GM23338 (cell line): ENCODE results near the gene NDUFS5. TPM values are rescaled to one million over a fixed set of nuclear protein-coding genes. Genes with fewer than 3 reads are reported as not detected.
A peak's percentile ranks its signal among the peaks of the same experiment; 100 is the strongest.

ENCODE experiments used
- ATAC-seq: fragments of 200-7000 bp; cut with Tn5 transposase; 3 replicates; pipeline ENCODE4 v1.9.1; 2020
- DNase-seq: peaks from one replicate; pipeline ENCODE4 v3.0.0-alpha.2; 2015; ENCODE audit warnings: low spot score
- H2AFZ ChIP-seq: fragments of 200-600 bp; sonication (generic); 2 replicates; pipeline ENCODE4 v1.8.0; 2016; ENCODE audit warnings: antibody characterized with exemption, mild to moderate bottlenecking, moderate library complexity
- H3F3A ChIP-seq: fragments of 200-600 bp; sonication (generic); replicated peaks from 2 replicates; pipeline ENCODE4 v1.8.0; 2017; ENCODE audit warnings: antibody characterized with exemption, mixed run types, low read depth
- H3K27ac ChIP-seq: fragments of 200-600 bp; sonication (generic); 2 replicates; pipeline ENCODE4 v1.6.1; 2016; ENCODE audit warnings: low read depth
- H3K27me3 ChIP-seq: fragments of 200-600 bp; sonication (generic); 2 replicates; pipeline ENCODE4 v1.8.0; 2016; ENCODE audit warnings: mild to moderate bottlenecking, mixed run types, moderate library complexity; ENCODE audit not compliant: insufficient read depth
- H3K36me3 ChIP-seq: fragments of 200-600 bp; sonication (generic); 2 replicates; pipeline ENCODE4 v1.8.0; 2016; ENCODE audit warnings: mild to moderate bottlenecking; ENCODE audit not compliant: insufficient read depth
- H3K4me1 ChIP-seq: fragments of 200-600 bp; sonication (generic); 2 replicates; pipeline ENCODE4 v1.8.0; 2016; ENCODE audit warnings: mild to moderate bottlenecking, moderate library complexity; ENCODE audit not compliant: insufficient read depth
- H3K4me2 ChIP-seq: fragments of 200-600 bp; sonication (generic); 2 replicates; pipeline ENCODE4 v1.7.1; 2017; ENCODE audit warnings: mixed run types
- H3K4me3 ChIP-seq: fragments of 200-600 bp; sonication (generic); 2 replicates; pipeline ENCODE4 v1.6.1; 2016; ENCODE audit warnings: mixed run types
- H3K79me2 ChIP-seq: fragments of 200-600 bp; sonication (generic); replicated peaks from 2 replicates; pipeline ENCODE4 v1.8.0; 2017; ENCODE audit warnings: mild to moderate bottlenecking; ENCODE audit not compliant: insufficient read depth
- H3K9me2 ChIP-seq: fragments of 200-600 bp; sonication (generic); 2 replicates; pipeline ENCODE4 v1.8.0; 2017; ENCODE audit not compliant: insufficient read depth
- H4K20me1 ChIP-seq: fragments of 200-600 bp; sonication (generic); replicated peaks from 2 replicates; pipeline ENCODE4 v1.8.0; 2017; ENCODE audit warnings: mild to moderate bottlenecking; ENCODE audit not compliant: insufficient read depth
- H3K27ac Mint-ChIP-seq: 2 replicates; pipeline ENCODE4 v1.8.0; 2020; ENCODE audit warnings: inconsistent platforms, mild to moderate bottlenecking, moderate library complexity, mixed read lengths
- H3K27me3 Mint-ChIP-seq: 3 replicates; pipeline ENCODE4 v1.8.0; 2022; ENCODE audit warnings: low read depth, mild to moderate bottlenecking, moderate library complexity, mixed read lengths, inconsistent platforms; ENCODE audit not compliant: insufficient read depth, poor library complexity
- H3K36me3 Mint-ChIP-seq: 3 replicates; pipeline ENCODE4 v1.8.0; 2021; ENCODE audit warnings: low read depth, mild to moderate bottlenecking, inconsistent platforms, moderate library complexity, mixed read lengths
- H3K4me1 Mint-ChIP-seq: 3 replicates; pipeline ENCODE4 v1.8.0; 2020; ENCODE audit warnings: mild to moderate bottlenecking, inconsistent platforms, mixed read lengths
- H3K4me3 Mint-ChIP-seq: 3 replicates; pipeline ENCODE4 v1.8.0; 2021; ENCODE audit warnings: moderate library complexity, mild to moderate bottlenecking, inconsistent platforms, mixed read lengths
- H3K9me3 Mint-ChIP-seq: 3 replicates; pipeline ENCODE4 v1.8.0; 2020; ENCODE audit warnings: moderate library complexity, mild to moderate bottlenecking, inconsistent platforms, mixed read lengths
- EZH2 ChIP-seq: fragments of 200-600 bp; sonication (generic); IDR thresholded peaks from one replicate; pipeline ENCODE4 v1.8.0; 2017; ENCODE audit warnings: antibody characterized with exemption, mild to moderate bottlenecking, low read depth; ENCODE audit not compliant: unreplicated experiment
- JUNB ChIP-seq: IDR thresholded peaks from one replicate; pipeline ENCODE4 v1.6.1; 2016; ENCODE audit warnings: antibody characterized with exemption; ENCODE audit not compliant: unreplicated experiment
- NANOG ChIP-seq: IDR thresholded peaks from 2 replicates; pipeline ENCODE4 v1.6.1; 2016; ENCODE audit warnings: antibody characterized with exemption, borderline replicate concordance
- POLR2AphosphoS5 ChIP-seq: IDR thresholded peaks from 2 replicates; pipeline ENCODE4 v1.6.1; 2016; ENCODE audit warnings: antibody characterized with exemption, low read depth
- REST ChIP-seq: IDR thresholded peaks from one replicate; pipeline ENCODE4 v1.6.1; 2018; ENCODE audit warnings: antibody characterized with exemption; ENCODE audit not compliant: unreplicated experiment
- STAT1 ChIP-seq: IDR thresholded peaks from one replicate; pipeline ENCODE4 v1.6.1; 2016; ENCODE audit warnings: antibody characterized with exemption; ENCODE audit not compliant: unreplicated experiment
- ZNF331 ChIP-seq: fragments of 250-450 bp; sonication (Bioruptor Pico); IDR thresholded peaks from 2 replicates; pipeline ENCODE4 v1.5.0; 2020; ENCODE audit warnings: low read depth, mild to moderate bottlenecking, moderate library complexity
- polyA plus RNA-seq: library from polyadenylated mRNA; unstranded; fragments of >200 nt; fragmentation: Nextera tagmentation; extraction: Ambion mirVana; gene quantifications from 2 replicates; pipeline ENCODE4 v1.2.1, GENCODE V29; 2016
- total RNA-seq: library from RNA; depleted of rRNA; stranded (reverse); fragments of >200 nt; shearing (Covaris generic); gene quantifications from 2 replicates; pipeline ENCODE4 v1.2.3, GENCODE V29; 2014
- TF ChIP-seq, protein P1 (sequence below): IDR thresholded peaks from 2 replicates; pipeline ENCODE4 v1.6.1; 2016; ENCODE audit warnings: antibody characterized with exemption
- TF ChIP-seq, protein P2 (sequence below), 2 experiments: fragments of 200-600 bp in 1 of 2; sonication (generic) in 1 of 2; conservative IDR thresholded peaks; 2 replicates each; pipeline versions ENCODE4 v1.5.1 to v1.6.1; 2016 to 2017; ENCODE audit warnings: antibody characterized with exemption in 2 of 2, low read depth in 2 of 2, mild to moderate bottlenecking in 2 of 2, moderate library complexity in 1 of 2

Gene NDUFS5
- total and polyA plus RNA-seq, 2 experiments from 2014 or later, result 532 to 2,534 TPM

DNA sequence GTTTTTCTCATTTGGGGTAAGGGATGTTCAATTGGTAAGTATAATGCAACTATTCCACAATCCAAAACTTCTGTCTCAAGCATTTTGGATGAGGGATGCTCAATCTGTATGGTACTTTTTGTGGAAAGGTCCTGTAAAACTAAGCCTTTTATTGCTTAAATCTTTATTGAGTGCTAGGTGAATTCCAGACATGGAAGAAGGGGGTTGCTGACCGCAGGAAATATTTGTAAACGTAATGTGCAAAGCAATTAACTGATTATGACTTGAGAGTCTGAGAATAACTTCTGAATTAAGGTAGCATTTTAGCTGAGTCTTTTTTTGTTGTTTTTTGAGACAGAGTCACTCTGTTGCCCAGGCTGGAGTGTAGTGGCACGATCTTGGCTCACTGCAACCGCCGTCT is 32.0 kb upstream of the NDUFS5 start:
- Histone ChIP-seq H3K27me3 (no peaks in the 10 kb centered on the region), H3K9me2 (no peaks in the 10 kb centered on the region), H4K20me1 (peaks cover 69% of the 10 kb centered on the region), H3F3A (peaks cover 33% of the 10 kb centered on the region), H3K79me2 (peaks cover 81% of the 10 kb centered on the region), H3K36me3 (peaks cover 22% of the 10 kb centered on the region), H3K4me3 (peak overlapping the region; percentile 87), H3K4me2 (peak overlapping the region; percentile 96), H3K27ac (peak overlapping the region; percentile 90), H2AFZ (no peak overlapping the region), H3K4me1 (peaks cover 77% of the 10 kb centered on the region)
- H3K9me3 Mint-ChIP-seq, result no peaks in the 10 kb centered on the region
- H3K4me1 Mint-ChIP-seq, result peaks cover 59% of the 10 kb centered on the region
- H3K4me3 Mint-ChIP-seq, result peak overlapping the region; percentile 95
- H3K27ac Mint-ChIP-seq, result peak overlapping the region; percentile 62; the same call in 1 of the 2 replicates
- TF ChIP-seq, protein P1, sequence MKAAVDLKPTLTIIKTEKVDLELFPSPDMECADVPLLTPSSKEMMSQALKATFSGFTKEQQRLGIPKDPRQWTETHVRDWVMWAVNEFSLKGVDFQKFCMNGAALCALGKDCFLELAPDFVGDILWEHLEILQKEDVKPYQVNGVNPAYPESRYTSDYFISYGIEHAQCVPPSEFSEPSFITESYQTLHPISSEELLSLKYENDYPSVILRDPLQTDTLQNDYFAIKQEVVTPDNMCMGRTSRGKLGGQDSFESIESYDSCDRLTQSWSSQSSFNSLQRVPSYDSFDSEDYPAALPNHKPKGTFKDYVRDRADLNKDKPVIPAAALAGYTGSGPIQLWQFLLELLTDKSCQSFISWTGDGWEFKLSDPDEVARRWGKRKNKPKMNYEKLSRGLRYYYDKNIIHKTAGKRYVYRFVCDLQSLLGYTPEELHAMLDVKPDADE, result no peak
- no peak for TF ChIP-seq JUNB
- no peak for TF ChIP-seq EZH2
- TF ChIP-seq, protein P2, sequence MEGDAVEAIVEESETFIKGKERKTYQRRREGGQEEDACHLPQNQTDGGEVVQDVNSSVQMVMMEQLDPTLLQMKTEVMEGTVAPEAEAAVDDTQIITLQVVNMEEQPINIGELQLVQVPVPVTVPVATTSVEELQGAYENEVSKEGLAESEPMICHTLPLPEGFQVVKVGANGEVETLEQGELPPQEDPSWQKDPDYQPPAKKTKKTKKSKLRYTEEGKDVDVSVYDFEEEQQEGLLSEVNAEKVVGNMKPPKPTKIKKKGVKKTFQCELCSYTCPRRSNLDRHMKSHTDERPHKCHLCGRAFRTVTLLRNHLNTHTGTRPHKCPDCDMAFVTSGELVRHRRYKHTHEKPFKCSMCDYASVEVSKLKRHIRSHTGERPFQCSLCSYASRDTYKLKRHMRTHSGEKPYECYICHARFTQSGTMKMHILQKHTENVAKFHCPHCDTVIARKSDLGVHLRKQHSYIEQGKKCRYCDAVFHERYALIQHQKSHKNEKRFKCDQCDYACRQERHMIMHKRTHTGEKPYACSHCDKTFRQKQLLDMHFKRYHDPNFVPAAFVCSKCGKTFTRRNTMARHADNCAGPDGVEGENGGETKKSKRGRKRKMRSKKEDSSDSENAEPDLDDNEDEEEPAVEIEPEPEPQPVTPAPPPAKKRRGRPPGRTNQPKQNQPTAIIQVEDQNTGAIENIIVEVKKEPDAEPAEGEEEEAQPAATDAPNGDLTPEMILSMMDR (conservative IDR thresholded peaks at IDR 0.05; ENCODE audit: low read depth in 2 of 2), result no peak
- TF ChIP-seq ZNF331 (CRISPR knock-in tag), result no peak
- no peak for DNase-seq
- peaks cover 5% of the 10 kb centered on the region for H3K27me3 Mint-ChIP-seq
- ATAC-seq, result no peak
- H3K36me3 Mint-ChIP-seq, result peaks cover 72% of the 10 kb centered on the region

GRCh38 chr1:38997034-38997900 is 28.9 kb upstream of the NDUFS5 start:
- H4K20me1 ChIP-seq, result peaks cover 79% of the 10 kb centered on the region
- H3K27ac ChIP-seq, result peak overlapping the region; percentile 90
- H3F3A ChIP-seq, result peaks cover 45% of the 10 kb centered on the region
- Mint-ChIP-seq H3K4me1 (peaks cover 71% of the 10 kb centered on the region), H3K9me3 (no peaks in the 10 kb centered on the region), H3K36me3 (peaks cover 99% of the 10 kb centered on the region), H3K4me3 (peak overlapping the region; percentile 48), H3K27ac (peak overlapping the region; percentile 38), H3K27me3 (peaks cover 10% of the 10 kb centered on the region)
- peaks cover 39% of the 10 kb centered on the region for H3K36me3 ChIP-seq
- no peak for TF ChIP-seq JUNB
- TF ChIP-seq POLR2AphosphoS5, result no peak
- TF ChIP-seq NANOG, result no peak
- TF ChIP-seq STAT1, result no peak
- no peak for TF ChIP-seq REST
- H3K9me2 ChIP-seq, result no peaks in the 10 kb centered on the region
- peak overlapping the region; percentile 96 for H3K4me2 ChIP-seq
- DNase-seq, result no peak
- no peaks in the 10 kb centered on the region for H3K27me3 ChIP-seq
- peaks cover 88% of the 10 kb centered on the region for H3K79me2 ChIP-seq
- H3K4me1 ChIP-seq, result peaks cover 94% of the 10 kb centered on the region
- ATAC-seq, result peak; percentile 9; the same call in 1 of the 3 replicates
- H3K4me3 ChIP-seq, result peak overlapping the region; percentile 8
- no peak overlapping the region for H2AFZ ChIP-seq
